DND-41 (cell line): ENCODE measurements around the gene NPY.

Experiments used
- EZH2 ChIP-seq: IDR thresholded peaks from 3 replicates; pipeline ENCODE4 v1.6.1; 2012; ENCODE audit warnings: borderline replicate concordance, low read depth, mild to moderate bottlenecking, moderate library complexity, low read length, inconsistent platforms; ENCODE audit not compliant: severe bottlenecking
- TF ChIP-seq, protein P1 (sequence below): IDR thresholded peaks from 2 replicates; pipeline ENCODE4 v1.5.1; 2012; ENCODE audit warnings: borderline replicate concordance, low read length, moderate library complexity, mild to moderate bottlenecking; ENCODE audit not compliant: poor library complexity, severe bottlenecking; ENCODE audit errors: extremely low read depth

DNA sequence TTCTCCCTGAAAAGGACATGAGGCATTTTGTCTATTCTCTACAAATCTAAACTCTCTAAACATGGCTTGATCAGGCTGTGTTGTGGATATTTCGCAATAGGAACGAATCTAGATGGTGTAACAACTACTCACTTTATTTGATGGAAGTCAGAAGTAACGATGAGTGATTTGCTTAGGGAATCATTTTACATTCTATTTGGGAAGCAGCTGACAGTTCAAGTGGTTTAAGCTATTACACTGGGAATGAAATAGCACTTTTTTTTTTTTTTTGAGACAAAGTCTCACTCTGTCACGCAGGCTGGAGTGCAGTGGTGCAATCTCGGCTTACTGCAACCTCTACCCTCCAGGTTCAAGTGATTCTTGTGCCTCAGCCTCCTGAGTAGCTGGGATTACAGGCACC, 44.1 kb downstream of the NPY start:
- TF ChIP-seq EZH2: no peak
- TF ChIP-seq, protein P1, sequence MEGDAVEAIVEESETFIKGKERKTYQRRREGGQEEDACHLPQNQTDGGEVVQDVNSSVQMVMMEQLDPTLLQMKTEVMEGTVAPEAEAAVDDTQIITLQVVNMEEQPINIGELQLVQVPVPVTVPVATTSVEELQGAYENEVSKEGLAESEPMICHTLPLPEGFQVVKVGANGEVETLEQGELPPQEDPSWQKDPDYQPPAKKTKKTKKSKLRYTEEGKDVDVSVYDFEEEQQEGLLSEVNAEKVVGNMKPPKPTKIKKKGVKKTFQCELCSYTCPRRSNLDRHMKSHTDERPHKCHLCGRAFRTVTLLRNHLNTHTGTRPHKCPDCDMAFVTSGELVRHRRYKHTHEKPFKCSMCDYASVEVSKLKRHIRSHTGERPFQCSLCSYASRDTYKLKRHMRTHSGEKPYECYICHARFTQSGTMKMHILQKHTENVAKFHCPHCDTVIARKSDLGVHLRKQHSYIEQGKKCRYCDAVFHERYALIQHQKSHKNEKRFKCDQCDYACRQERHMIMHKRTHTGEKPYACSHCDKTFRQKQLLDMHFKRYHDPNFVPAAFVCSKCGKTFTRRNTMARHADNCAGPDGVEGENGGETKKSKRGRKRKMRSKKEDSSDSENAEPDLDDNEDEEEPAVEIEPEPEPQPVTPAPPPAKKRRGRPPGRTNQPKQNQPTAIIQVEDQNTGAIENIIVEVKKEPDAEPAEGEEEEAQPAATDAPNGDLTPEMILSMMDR: no peak
